Activated CD8-positive, alpha-beta T cell treated with anti-CD3 and anti-CD28 coated beads for 36 hours (primary cell): Measurements from ENCODE around the gene IL19. TPM values are rescaled to one million over a fixed set of nuclear protein-coding genes. Genes with fewer than 3 reads are reported as not detected.
A peak's percentile ranks its signal among the peaks of the same experiment; 100 is the strongest.

ENCODE experiments used
- ATAC-seq: fragments of 200-7000 bp; cut with Tn5 transposase; one replicate; pipeline ENCODE4 v1.10.0; 2021; ENCODE audit warnings: mild to moderate bottlenecking, moderate library complexity
- CTCF ChIA-PET: fragments of 350-600 bp; sonication (Branson Sonifier 250); formaldehyde crosslinking; loops from one replicate; lab custom pipeline; 2021; ENCODE audit warnings: antibody characterized with exemption; lab: Charles Lee
- POLR2A ChIA-PET: fragments of 350-600 bp; sonication (Branson Sonifier 250); formaldehyde crosslinking; loops from one replicate; lab custom pipeline; 2021; ENCODE audit warnings: antibody characterized with exemption; lab: Charles Lee
- DNase-seq: peaks from one replicate; pipeline ENCODE4 v3.0.0-alpha.2; 2020
- H3K27ac Mint-ChIP-seq: one replicate; pipeline ENCODE4 v1.8.0; 2021; ENCODE audit warnings: mild to moderate bottlenecking, mixed read lengths
- H3K27me3 Mint-ChIP-seq: one replicate; pipeline ENCODE4 v1.8.0; 2021; ENCODE audit warnings: mixed read lengths
- H3K36me3 Mint-ChIP-seq: one replicate; pipeline ENCODE4 v1.8.0; 2021; ENCODE audit warnings: low read depth, mixed read lengths
- H3K4me1 Mint-ChIP-seq: one replicate; pipeline ENCODE4 v1.8.0; 2021; ENCODE audit warnings: low read depth, mixed read lengths
- H3K4me3 Mint-ChIP-seq: one replicate; pipeline ENCODE4 v1.8.0; 2021; ENCODE audit warnings: mild to moderate bottlenecking, moderate library complexity, mixed read lengths
- H3K9me3 Mint-ChIP-seq: one replicate; pipeline ENCODE4 v1.8.0; 2021; ENCODE audit warnings: mixed read lengths
- intact Hi-C: fragments of 100-400 bp; cut with micrococcal nuclease; formaldehyde crosslinking; loops from one replicate; pipeline ENCODE4 v1.10.0; 2022
- total RNA-seq, 2 experiments: library from RNA; stranded (reverse); gene quantifications; one replicate each; pipeline ENCODE4 v1.2.3, GENCODE V29; 2021
- TF ChIP-seq, protein P1 (sequence below): fragments of 200-600 bp; IDR thresholded peaks from one replicate; pipeline ENCODE4 v1.8.0; 2022; ENCODE audit warnings: antibody characterized with exemption, mild to moderate bottlenecking

IL19 gene
- total RNA-seq, 2 experiments from 2014 or later, result not detected

DNA sequence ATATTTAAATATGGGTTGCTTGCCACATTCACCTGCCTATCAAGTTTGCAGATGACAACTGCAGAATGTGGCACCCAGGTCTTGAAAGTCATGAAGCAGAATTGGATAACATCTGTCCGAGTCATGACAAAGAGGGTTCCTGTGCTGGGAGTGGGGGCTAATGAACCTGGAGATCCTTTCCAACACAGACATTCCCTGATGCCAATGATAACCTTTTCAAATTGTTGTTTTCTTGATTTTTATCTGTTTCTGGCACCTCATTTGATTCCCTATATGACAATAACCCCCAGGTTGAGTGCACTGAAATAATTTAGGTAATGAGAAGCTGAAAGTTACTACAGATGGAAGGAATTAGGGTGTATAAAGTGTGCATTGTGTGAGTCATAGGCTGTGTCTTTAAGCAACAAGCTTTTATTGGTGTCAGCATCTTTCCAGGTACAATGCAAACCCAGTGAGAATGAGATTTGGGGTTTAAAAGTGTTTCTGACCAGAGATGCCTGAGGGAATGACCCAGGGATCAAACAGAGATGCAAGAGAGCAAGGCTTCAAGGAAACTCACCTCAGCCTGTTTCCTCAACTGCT lies 33.7 kb downstream of the IL19 start:
- peaks cover 76% of the 10 kb centered on the region for H3K4me1 Mint-ChIP-seq
- peak overlapping the region; percentile 76 for H3K27ac Mint-ChIP-seq
- POLR2A ChIA-PET, result interaction anchor here (0.9 to 3.5 kb wide), 14 partner anchors 9 to 105 kb away, joined by 3 to 19 read pairs (median 6); no protein-coding TSS in a partner anchor
- CTCF ChIA-PET, result interaction anchor here (0.6 to 15.9 kb wide), 20 partner anchors 9 to 178 kb away, joined by 3 to 628 read pairs (median 6); partner anchors contain the start of genes IL10, IL19 and IL20
- no peaks in the 10 kb centered on the region for H3K27me3 Mint-ChIP-seq
- H3K36me3 Mint-ChIP-seq, result no peaks in the 10 kb centered on the region
- ATAC-seq, result no peak
- no peak for DNase-seq
- H3K4me3 Mint-ChIP-seq, result no peak overlapping the region
- TF ChIP-seq, protein P1, sequence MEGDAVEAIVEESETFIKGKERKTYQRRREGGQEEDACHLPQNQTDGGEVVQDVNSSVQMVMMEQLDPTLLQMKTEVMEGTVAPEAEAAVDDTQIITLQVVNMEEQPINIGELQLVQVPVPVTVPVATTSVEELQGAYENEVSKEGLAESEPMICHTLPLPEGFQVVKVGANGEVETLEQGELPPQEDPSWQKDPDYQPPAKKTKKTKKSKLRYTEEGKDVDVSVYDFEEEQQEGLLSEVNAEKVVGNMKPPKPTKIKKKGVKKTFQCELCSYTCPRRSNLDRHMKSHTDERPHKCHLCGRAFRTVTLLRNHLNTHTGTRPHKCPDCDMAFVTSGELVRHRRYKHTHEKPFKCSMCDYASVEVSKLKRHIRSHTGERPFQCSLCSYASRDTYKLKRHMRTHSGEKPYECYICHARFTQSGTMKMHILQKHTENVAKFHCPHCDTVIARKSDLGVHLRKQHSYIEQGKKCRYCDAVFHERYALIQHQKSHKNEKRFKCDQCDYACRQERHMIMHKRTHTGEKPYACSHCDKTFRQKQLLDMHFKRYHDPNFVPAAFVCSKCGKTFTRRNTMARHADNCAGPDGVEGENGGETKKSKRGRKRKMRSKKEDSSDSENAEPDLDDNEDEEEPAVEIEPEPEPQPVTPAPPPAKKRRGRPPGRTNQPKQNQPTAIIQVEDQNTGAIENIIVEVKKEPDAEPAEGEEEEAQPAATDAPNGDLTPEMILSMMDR, result no peak
- intact Hi-C loops, result no loop called here
- H3K9me3 Mint-ChIP-seq, result no peaks in the 10 kb centered on the region

DNA sequence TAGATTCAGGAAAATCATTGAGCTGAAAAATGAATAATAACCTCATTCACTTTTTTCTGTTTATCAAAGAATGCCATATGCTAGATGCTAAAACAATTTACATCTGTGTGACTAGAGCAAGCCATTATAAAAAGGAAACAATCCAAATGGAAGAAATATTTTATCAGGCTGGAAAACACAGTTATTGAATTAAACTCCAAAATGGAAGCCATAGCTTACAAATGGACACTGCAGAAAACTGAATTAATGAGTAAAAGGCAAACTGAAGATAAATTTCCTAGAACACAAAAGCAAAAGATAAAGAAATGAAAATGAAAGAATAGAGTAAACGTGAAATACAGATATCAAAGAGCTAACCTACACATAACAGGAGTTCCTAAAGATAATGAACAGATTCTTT lies 34.8 kb downstream of the IL19 start:
- H3K27ac Mint-ChIP-seq, result peak overlapping the region; percentile 47
- peaks cover 76% of the 10 kb centered on the region for H3K4me1 Mint-ChIP-seq
- ChIA-PET CTCF (interaction anchor here (0.6 to 15.9 kb wide), 19 partner anchors 10 to 199 kb away, joined by 3 to 628 read pairs (median 6); partner anchors contain the start of genes IL10, IL19 and IL20), POLR2A (interaction anchor here (0.8 to 3.5 kb wide), 7 partner anchors 10 to 107 kb away, joined by 3 to 19 read pairs (median 4); no protein-coding TSS in a partner anchor)
- no peaks in the 10 kb centered on the region for H3K27me3 Mint-ChIP-seq
- H3K36me3 Mint-ChIP-seq, result no peaks in the 10 kb centered on the region
- no peak overlapping the region for H3K4me3 Mint-ChIP-seq
- intact Hi-C loops, result loop anchor here (5.0 kb wide), 1 partner anchor 38 kb away; no protein-coding TSS in a partner anchor
- DNase-seq, result no peak
- H3K9me3 Mint-ChIP-seq, result no peaks in the 10 kb centered on the region
- ATAC-seq, result no peak
- TF ChIP-seq, protein P1, result no peak

DNA sequence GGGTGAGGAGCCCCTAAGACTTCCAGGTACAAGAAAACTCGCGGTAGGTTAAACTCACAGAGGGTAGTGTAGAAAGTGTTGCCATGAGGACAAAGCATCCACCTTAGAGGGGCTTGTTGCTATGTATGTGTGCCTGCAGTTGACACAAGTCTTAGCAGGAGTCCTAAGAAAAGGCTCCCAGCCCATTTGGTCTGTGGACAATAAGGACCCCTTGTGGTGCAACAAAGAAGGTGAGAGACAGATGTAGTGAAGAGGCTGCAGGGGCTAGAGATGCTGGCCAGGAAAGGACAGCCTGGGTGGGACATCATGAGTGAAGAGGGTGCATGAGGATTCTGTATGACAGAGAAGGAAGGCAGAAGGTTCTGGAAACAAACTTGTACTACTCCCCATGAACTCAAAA lies 38.0 kb downstream of the IL19 start:
- ChIA-PET POLR2A (interaction anchor here (1.0 to 2.7 kb wide), 7 partner anchors 39 to 110 kb away, joined by 3 to 9 read pairs (median 3); no protein-coding TSS in a partner anchor), CTCF (interaction anchor here (0.7 to 15.9 kb wide), 49 partner anchors 10 to 270 kb away, joined by 3 to 628 read pairs (median 8); partner anchors contain the start of genes FCMR, IL10, IL19 and IL20)
- TF ChIP-seq, protein P1, result peak; percentile 69
- no peaks in the 10 kb centered on the region for H3K27me3 Mint-ChIP-seq
- DNase-seq, result peak; percentile 69
- H3K36me3 Mint-ChIP-seq, result peaks cover 2% of the 10 kb centered on the region
- intact Hi-C loops, result loop anchor here (2.0 to 5.0 kb wide), 2 partner anchors 41 to 104 kb away; no protein-coding TSS in a partner anchor
- peaks cover 10% of the 10 kb centered on the region for H3K9me3 Mint-ChIP-seq
- no peak overlapping the region for H3K4me3 Mint-ChIP-seq
- peak; percentile 89 for ATAC-seq
- H3K4me1 Mint-ChIP-seq, result peaks cover 49% of the 10 kb centered on the region
- no peak overlapping the region for H3K27ac Mint-ChIP-seq

DNA sequence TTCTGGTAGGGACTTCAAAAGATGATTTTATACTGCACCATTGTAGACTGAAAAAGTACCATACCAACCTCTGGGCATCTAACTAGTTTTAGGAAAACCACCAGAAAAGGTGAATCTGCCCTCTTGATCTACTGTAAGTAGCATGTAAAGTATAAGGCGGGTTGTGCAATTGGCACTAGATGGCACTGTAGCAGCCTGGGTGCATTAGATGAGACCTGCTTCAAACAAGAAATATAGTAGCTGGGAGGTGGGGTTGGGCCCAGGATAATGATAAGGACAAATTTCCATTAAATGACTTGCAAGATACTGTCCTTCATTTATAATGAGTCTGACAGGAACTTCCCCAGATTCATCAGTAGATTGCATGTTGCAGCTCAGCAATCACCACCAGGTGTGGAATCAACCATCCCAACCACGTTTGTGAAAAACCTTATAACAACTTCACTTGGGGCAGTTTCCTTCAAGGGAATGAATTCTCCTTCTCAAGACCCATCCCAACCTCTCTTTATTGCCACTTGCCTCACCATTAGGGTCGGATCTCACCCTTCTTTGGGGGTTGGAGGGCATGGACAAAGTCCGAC lies 39.0 kb downstream of the IL19 start:
- Mint-ChIP-seq H3K9me3 (peaks cover 10% of the 10 kb centered on the region), H3K27ac (no peak overlapping the region), H3K4me1 (peaks cover 41% of the 10 kb centered on the region), H3K4me3 (no peak overlapping the region), H3K27me3 (no peaks in the 10 kb centered on the region), H3K36me3 (peaks cover 2% of the 10 kb centered on the region)
- intact Hi-C loops, result loop anchor here (2.0 to 5.0 kb wide), 2 partner anchors 42 to 103 kb away; no protein-coding TSS in a partner anchor
- POLR2A ChIA-PET, result interaction anchor here (1.0 to 1.6 kb wide), 5 partner anchors 40 to 109 kb away, joined by 3 to 6 read pairs (median 3); no protein-coding TSS in a partner anchor
- CTCF ChIA-PET, result interaction anchor here (0.6 to 15.9 kb wide), 63 partner anchors 10 to 330 kb away, joined by 3 to 628 read pairs (median 6); partner anchors contain the start of genes FCMR, IL10, IL19 and IL20
- ATAC-seq, result peak; percentile 45
- DNase-seq, result peak; percentile 67
- TF ChIP-seq, protein P1, result peak; percentile 50
